HL-60 (cell line): ENCODE results near the gene LYRM1.

ENCODE experiments used
- GABPA ChIP-seq: IDR thresholded peaks from 2 replicates; pipeline ENCODE4 v1.6.1; 2012; ENCODE audit warnings: low read depth
- POLR2AphosphoS5 ChIP-seq: IDR thresholded peaks from 2 replicates; pipeline ENCODE4 v1.6.1; 2012; ENCODE audit warnings: low read depth
- SPI1 ChIP-seq: IDR thresholded peaks from 2 replicates; pipeline ENCODE4 v1.6.1; 2012; ENCODE audit warnings: low read depth, mild to moderate bottlenecking, borderline replicate concordance
- TF ChIP-seq, protein P1 (sequence below): IDR thresholded peaks from one replicate; pipeline ENCODE4 v1.5.1; 2011; ENCODE audit warnings: low read length, control low read depth, inconsistent platforms; ENCODE audit not compliant: insufficient read depth

GRCh38 chr16:20930365-20930690, 29.8 kb downstream of the LYRM1 start:
- TF ChIP-seq, protein P1, sequence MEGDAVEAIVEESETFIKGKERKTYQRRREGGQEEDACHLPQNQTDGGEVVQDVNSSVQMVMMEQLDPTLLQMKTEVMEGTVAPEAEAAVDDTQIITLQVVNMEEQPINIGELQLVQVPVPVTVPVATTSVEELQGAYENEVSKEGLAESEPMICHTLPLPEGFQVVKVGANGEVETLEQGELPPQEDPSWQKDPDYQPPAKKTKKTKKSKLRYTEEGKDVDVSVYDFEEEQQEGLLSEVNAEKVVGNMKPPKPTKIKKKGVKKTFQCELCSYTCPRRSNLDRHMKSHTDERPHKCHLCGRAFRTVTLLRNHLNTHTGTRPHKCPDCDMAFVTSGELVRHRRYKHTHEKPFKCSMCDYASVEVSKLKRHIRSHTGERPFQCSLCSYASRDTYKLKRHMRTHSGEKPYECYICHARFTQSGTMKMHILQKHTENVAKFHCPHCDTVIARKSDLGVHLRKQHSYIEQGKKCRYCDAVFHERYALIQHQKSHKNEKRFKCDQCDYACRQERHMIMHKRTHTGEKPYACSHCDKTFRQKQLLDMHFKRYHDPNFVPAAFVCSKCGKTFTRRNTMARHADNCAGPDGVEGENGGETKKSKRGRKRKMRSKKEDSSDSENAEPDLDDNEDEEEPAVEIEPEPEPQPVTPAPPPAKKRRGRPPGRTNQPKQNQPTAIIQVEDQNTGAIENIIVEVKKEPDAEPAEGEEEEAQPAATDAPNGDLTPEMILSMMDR: no peak
- no peak for TF ChIP-seq POLR2AphosphoS5
- no peak for TF ChIP-seq GABPA
- no peak for TF ChIP-seq SPI1
